ENCODE data around the gene SST.

The SST gene

GRCh38 chr3:187626581-187626980, 43.6 kb downstream of the SST start:
- no peak for DNase-seq

GRCh38 chr3:187624588-187624987, 45.6 kb downstream of the SST start:
- no peak for DNase-seq

- no peak for DNase-seq
Measured at GRCh38 chr3:187623285-187623814, 46.8 kb downstream of the SST start.

- DNase-seq = no peak
Measured at GRCh38 chr3:187621881-187622280, 48.3 kb downstream of the SST start.

- no peak for DNase-seq
Measured at GRCh38 chr3:187619461-187619860, 50.7 kb downstream of the SST start.
